Mammary epithelial cell (primary cell): ENCODE data around the gene FNDC3B.

ENCODE experiments used
- CTCF ChIP-seq, 2 donors: IDR thresholded peaks in 1 of 2; conservative IDR thresholded peaks in 1 of 2; 2 replicates each; pipeline ENCODE4 v1.5.1; 2011 to 2012; ENCODE audit warnings: inconsistent platforms in 2 of 2, low read length in 2 of 2, mild to moderate bottlenecking in 2 of 2, control low read depth in 1 of 2, low read depth in 1 of 2; ENCODE audit not compliant: insufficient read depth in 1 of 2; ENCODE audit errors: extremely low read depth in 1 of 2
- EZH2 ChIP-seq: IDR thresholded peaks from 2 replicates; pipeline ENCODE4 v1.6.1; 2012; ENCODE audit warnings: low read length, inconsistent platforms, borderline replicate concordance

GRCh38 chr3:172175254-172175599 is 135.8 kb downstream of the FNDC3B start:
- TF ChIP-seq CTCF (conservative IDR thresholded peaks at IDR 0.05 in 1 of 2, IDR thresholded peaks at IDR 0.05 in 1 of 2; ENCODE audit: extremely low read depth in 1 of 2, insufficient read depth in 1 of 2, low read depth in 1 of 2, low read length in 2 of 2) (no peak), EZH2 (no peak)
